ENCODE measurements around the gene TDRD12.

DNA sequence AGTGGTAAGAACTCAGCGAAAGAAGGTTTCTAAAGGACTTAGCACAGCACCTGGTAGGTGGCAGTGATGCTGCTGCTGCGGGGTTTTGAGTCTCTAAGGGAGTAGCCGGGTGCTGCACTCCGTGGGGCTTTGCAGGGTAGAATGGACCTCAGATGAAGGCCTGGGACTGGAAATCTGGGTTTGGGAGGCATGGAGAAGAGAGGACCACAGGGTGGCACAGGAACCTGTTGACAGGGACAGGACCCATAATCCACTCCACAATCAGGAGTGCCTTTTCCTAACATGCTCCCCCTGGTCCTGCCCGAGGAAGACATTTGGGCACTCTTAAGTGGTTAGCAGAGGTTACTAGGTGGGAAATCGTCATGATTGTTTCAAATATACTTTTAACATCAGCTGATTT is 29.8 kb downstream of the TDRD12 start:
- TF ChIP-seq, protein P1, sequence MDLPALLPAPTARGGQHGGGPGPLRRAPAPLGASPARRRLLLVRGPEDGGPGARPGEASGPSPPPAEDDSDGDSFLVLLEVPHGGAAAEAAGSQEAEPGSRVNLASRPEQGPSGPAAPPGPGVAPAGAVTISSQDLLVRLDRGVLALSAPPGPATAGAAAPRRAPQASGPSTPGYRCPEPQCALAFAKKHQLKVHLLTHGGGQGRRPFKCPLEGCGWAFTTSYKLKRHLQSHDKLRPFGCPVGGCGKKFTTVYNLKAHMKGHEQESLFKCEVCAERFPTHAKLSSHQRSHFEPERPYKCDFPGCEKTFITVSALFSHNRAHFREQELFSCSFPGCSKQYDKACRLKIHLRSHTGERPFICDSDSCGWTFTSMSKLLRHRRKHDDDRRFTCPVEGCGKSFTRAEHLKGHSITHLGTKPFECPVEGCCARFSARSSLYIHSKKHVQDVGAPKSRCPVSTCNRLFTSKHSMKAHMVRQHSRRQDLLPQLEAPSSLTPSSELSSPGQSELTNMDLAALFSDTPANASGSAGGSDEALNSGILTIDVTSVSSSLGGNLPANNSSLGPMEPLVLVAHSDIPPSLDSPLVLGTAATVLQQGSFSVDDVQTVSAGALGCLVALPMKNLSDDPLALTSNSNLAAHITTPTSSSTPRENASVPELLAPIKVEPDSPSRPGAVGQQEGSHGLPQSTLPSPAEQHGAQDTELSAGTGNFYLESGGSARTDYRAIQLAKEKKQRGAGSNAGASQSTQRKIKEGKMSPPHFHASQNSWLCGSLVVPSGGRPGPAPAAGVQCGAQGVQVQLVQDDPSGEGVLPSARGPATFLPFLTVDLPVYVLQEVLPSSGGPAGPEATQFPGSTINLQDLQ (CRISPR knock-in tag; IDR thresholded peaks at IDR 0.05): no peak
- TF ChIP-seq ELF4 (CRISPR knock-in tag; IDR thresholded peaks at IDR 0.05; ENCODE audit: borderline replicate concordance) (no peak), POLR2AphosphoS5 (IDR thresholded peaks at IDR 0.05; ENCODE audit: low read depth, low read length) (no peak), STAG1 (CRISPR knock-in tag; IDR thresholded peaks at IDR 0.05) (no peak)
- TF ChIP-seq, protein P2, sequence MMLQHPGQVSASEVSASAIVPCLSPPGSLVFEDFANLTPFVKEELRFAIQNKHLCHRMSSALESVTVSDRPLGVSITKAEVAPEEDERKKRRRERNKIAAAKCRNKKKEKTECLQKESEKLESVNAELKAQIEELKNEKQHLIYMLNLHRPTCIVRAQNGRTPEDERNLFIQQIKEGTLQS (CRISPR knock-in tag; IDR thresholded peaks at IDR 0.05): no peak

Data from HepG2 (cell line).